Stimulated activated CD8-positive, alpha-beta memory T cell treated with anti-CD3 and anti-CD28 coated beads, Interleukin-7, amount 100 ng/mL, for 24 hours (primary cell): ENCODE measurements around the gene NUP93.

Experiments used
- DNase-seq: peaks from one replicate; pipeline ENCODE4 v3.0.0-alpha.2; 2020; ENCODE audit warnings: low read depth

NUP93 gene

DNA sequence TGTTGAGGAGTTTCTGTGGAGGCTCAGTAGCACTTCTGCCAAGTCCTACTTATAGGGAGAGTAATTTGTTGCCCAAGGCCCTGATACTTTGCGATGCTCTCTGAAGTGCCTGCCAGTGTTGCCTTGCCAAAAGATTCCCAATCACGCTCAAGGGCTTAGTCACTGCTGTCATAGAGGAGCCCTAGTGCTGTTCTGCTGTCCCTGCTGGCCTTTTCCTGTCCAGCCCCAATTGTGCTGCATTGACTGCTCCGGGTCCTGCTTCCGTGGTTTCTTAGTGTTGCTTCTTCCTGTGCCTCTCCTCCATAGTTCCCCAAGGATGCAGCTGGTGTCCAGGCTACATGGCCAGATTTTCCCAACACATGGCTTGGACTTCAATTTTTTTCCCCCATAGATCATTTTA is 13.9 kb downstream of the NUP93 start:
- DNase-seq = no peak

DNA sequence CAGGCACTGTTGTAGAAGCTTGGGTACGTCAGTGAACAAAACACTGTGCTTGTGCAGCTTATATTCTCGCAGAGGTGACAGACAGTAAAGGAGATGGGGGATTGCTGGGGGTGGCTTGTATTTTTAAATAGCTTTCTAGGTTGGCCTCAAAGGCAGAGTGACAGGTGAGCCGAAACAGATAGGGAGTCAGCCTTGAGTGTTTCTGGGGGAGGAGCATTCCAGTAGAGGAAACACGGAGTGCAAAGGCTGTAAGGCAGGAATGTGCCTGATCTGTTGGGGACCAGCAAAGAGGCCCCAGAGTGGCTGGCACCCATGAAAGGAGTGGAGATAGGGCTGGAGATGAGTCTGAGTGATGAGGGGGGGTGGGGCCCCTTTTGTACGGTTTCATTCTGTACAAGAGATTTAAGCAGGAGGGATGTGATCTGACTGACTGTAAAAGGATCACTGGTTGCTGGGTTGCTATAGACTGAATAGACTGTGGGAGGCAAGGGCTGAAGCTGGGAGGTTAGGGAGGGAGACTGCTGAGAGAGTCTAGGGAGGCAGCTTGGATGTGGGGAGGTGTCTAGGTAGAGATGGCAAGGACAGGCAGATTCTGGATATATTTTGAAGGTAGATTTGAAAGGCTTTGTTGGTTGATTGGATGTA is 15.2 kb downstream of the NUP93 start:
- no peak for DNase-seq

- no peak for DNase-seq
Measured at GRCh38 chr16:56747486-56748045, 17.6 kb downstream of the NUP93 start.

DNA sequence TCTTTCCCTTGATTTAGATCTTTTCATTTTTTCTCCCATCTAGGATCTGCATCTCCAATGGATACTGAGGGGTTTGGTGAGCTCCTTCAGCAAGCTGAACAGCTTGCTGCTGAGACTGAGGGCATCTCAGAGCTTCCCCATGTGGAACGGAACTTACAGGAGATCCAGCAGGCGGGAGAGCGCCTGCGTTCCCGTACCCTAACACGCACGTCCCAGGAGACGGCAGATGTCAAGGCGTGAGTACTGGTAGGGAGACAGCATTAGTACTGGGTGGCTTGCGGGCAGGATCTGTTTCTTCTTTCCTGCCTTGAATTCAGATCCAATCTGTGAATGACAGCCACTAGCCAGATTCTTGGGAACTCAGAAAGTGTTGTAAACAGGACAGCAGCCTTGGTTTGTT is 18.3 kb downstream of the NUP93 start:
- no peak for DNase-seq

- no peak for DNase-seq
Measured at GRCh38 chr16:56748826-56749225, 18.9 kb downstream of the NUP93 start.

DNA sequence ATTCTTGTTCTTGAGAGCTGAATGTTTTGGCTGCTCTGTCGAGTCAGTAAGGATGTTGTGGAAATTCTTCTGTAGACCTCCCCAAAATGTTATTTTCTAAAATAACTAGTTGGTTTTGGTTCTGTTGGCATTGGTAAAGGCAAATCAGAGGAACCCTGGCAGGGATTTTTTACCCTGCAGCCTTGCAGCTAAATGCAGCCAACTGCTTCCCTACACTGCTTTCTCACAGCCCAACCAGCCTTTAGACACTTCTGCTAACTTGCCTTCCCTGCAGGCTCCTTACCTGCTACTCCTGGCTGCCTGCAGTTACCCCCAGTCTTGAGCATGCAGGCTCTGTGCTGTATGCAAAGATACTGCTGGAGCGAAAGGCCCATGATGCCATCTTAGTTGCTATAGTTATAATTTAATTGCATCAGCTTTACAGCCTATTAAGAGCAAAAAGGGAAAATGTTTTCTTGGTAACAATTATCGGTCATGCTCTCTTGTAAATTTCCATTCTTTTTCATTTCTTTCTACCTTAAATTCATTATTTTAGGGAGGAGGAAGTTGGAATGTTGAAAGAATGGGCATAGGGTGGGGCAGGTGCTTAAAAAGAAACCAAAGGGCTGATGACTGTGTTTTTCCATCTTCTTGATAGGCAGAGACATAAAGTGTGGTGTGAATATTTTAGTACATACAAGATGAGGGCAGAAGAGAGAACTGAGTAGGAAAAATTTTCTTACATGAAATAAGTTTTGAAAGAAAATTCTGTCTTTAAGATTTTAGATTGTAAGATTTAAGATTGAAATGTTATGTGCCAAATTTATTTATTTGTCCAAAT is 20.0 kb downstream of the NUP93 start:
- no peak for DNase-seq

- DNase-seq = no peak
Measured at GRCh38 chr16:56753410-56753809, 23.5 kb downstream of the NUP93 start.

- no peak for DNase-seq
Measured at GRCh38 chr16:56755038-56755437, 25.1 kb downstream of the NUP93 start.

DNA sequence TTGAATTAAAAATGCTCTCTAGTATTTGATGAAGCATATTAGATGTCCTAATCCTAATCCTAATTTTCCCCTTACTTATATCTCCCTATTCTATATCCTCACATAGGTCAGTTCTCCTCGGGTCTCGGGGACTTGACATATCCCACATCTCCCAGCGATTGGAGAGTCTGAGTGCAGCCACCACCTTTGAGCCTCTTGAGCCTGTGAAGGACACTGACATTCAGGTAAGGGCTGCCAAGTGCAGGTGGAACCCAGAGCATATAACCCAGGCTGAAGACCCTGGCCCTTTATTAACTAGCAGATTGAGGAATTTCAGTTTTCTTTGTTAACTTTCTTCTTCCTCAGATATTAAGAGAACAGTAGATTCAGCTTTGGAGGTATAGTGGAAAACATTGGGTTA is 28.5 kb downstream of the NUP93 start:
- no peak for DNase-seq

- DNase-seq = no peak
Measured at GRCh38 chr16:56758930-56759329, 29.0 kb downstream of the NUP93 start.

DNA sequence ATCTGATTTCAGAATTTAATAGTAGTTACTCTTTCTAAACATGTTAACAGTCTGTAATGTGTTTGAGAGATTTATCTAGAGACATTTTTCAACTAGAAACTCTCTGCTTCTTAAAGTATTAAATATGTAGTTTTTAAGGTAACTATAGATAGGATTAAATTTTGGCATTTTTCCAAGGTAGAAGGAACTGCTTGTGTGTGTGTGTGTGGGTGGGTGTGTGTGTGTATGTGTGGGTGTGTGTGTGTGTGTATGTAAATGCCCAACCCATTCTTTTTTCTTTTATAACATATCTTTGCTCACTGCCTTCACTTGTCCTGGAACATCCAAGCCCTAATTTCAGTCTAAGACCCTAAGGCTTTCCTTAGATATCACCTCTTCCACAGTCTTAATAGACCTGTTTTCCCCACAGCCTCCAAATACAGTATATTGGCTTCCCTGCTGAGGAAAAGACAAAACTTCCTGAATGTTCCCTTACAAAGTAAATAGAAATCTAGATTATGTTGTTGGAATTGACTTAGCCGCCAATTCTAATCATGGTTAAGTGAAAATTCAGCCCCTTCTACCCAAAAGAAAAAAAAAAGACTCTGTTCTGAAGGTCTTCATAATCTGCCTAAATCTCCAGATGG is 33.5 kb downstream of the NUP93 start:
- DNase-seq = no peak

GRCh38 chr16:56764835-56765234 is 34.9 kb downstream of the NUP93 start:
- DNase-seq = no peak

GRCh38 chr16:56765949-56766348 is 36.0 kb downstream of the NUP93 start:
- DNase-seq = no peak

GRCh38 chr16:56767024-56767423 is 37.1 kb downstream of the NUP93 start:
- DNase-seq = no peak

- no peak for DNase-seq
Measured at GRCh38 chr16:56769677-56770076, 39.7 kb downstream of the NUP93 start.

- no peak for DNase-seq
Measured at GRCh38 chr16:56771558-56772279, 41.8 kb downstream of the NUP93 start.

DNA sequence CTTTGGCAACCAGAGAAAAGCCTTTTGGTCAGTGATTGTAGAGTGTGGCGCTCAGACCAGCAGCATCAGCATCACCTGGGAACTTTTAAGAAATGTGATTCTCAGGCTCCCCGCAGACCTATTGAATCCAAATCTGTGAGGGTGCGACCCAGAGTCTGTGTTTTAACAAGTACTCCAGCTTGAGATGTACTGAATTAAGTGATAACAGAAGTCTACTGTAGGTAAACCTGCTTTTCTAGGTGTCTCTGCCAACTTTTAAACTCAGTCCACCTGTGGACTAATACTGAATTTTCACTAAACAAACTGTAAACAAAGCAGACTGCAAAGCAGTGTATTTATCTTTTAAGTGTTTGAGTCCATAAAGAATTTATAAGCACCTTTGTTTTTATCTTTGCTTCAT is 43.6 kb downstream of the NUP93 start:
- DNase-seq = no peak

GRCh38 chr16:56774016-56774680 is 44.2 kb downstream of the NUP93 start:
- DNase-seq = no peak

GRCh38 chr16:56775162-56775561 is 45.2 kb downstream of the NUP93 start:
- DNase-seq = no peak

DNA sequence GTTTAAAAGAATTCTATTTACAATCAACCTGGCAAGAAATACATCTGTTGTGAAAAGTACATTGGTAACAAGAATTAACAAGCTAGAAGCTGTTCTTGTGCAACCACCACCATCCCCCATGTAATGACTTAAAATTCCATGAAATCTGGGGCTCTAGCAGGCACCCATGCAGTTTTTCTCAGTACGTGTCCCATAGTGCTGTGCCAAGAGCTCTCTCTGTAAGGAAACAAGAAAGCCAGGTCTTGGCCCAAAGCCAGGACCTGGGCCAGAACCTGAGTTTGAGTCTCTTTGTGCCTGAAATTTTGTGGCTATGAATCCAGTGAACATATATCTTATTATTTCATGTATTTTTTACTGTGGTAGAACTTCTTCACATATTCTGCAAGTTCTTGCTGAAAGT is 46.6 kb downstream of the NUP93 start:
- no peak for DNase-seq

DNA sequence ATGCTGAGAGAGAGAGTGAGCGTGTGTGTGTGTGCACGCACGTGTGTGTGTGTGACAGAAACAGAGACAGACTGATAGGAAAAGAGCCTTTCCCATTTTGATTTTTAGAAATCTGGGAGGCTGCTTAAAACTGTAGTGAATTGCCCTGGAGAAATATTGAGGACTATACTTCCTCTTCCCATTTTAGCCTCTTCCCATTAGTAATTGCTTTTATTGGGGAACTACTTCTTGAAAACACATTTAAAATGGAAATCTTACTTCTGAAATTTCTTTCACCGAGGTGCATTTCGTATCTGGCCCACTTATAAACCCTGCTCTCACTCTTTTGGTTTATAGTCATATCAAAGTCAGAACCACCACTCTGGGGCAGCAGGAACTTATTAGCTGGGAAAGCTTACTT is 47.1 kb downstream of the NUP93 start:
- no peak for DNase-seq

DNA sequence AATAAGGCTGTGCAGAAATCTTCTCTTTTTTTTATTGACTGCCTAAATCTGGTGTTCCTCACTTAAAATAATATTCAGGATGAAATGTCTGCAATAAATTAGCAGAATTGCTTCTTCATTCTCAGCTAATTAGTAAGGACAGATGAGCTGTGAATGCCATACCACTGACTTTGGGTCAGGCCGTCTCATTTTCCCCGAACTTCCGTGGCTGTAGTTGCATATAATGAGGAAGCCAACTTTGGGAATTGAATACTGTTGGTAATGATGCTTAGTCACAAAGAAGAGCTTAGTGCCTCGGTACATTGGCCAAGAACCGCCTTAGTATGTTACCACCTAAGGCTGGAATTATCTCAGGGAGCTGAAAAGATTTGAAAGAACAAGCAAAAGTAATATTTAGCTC is 47.6 kb downstream of the NUP93 start:
- no peak for DNase-seq
